NCI-H82 treated with DMSO at 0.1 percent for 48 hours (cell line): ENCODE data around the gene RHO.

Experiments used
- DNase-seq: peaks from one replicate; lab custom pipeline; 2025; ENCODE audit not compliant: unreplicated experiment; lab: John Stamatoyannopoulos, UW

The RHO gene

GRCh38 chr3:129558772-129559564, 30.5 kb downstream of the RHO start:
- no peak for DNase-seq

- DNase-seq: no peak
Measured at GRCh38 chr3:129559565-129560079, 31.2 kb downstream of the RHO start.

DNA sequence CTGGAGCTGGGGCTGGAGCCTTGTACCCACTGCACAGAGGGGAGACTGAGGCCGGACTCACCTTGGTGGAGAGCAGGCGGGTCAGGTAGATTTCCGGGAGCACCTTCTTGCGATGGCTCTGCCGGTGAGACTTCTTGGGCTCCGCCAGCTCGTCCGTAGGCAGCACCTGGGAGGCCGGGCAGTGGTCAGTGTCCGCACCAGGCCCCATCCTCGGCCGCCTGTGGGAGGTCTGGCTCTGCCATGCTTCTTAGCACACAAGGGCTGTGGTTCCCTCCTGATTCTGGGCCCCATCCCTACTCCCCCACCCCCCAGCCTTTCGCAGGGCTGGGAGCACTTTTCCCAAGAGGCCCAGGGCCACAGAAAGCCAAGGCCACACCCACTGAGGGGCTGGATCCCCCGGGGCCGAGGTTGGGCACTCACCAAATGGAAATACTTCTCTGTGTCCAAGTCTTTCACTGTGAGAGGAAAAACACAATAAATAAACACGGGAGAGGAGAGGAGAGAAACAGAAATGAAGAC, 31.9 kb downstream of the RHO start:
- no peak for DNase-seq

- DNase-seq: no peak
Measured at GRCh38 chr3:129560911-129561594, 32.6 kb downstream of the RHO start.

DNA sequence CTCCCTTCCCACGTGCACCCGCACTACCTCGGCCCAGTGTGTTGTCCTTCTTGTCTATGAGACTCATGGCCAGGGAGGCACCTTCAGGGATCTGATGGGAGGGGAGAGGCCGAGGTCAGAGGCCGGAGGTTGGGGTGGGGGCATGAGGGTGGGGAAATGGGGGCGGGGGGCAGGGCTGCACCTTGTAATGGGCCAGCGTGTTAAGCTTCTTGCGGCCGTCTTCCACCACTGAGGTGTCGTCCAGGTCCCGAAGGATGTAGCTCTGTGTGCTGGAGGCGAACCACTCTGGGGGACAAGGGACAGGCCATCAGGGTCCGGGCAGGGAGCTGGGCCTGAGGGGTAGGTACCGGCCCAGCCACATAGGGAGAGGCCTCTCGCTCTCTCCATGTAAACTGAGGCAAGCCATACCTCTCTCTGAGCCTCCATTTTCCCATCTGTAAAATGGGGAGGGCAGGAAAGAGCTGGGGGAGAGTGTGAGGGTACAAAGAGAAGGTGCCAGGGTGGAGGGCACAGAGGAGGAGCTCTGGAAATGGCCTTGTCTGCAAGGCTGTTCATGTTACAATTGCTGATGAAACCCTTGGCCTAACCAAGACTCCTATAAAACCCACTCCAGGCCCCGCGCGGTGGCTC, 33.3 kb downstream of the RHO start:
- no peak for DNase-seq

GRCh38 chr3:129562803-129563202, 34.4 kb downstream of the RHO start:
- no peak for DNase-seq

DNA sequence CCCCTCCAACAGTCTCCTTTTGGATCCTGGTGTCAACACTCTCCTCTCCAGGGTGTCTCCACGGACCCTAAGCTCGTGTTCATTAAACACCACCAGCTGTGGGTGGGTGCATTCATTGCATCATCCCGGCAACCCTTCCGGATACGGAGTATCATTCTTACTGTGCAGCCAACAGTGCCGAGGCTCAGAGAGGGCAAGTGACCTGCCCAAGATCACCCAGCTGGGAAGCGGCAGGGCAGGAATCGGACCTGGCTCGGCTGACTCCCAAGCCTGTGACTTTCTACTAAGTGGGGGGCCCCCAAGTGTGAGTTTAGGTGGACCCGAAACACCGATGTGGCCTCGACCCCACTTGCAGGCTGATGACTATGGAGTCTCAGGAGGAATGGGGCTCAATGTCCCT, 34.9 kb downstream of the RHO start:
- DNase-seq: no peak

- no peak for DNase-seq
Measured at GRCh38 chr3:129563850-129564535, 35.6 kb downstream of the RHO start.

GRCh38 chr3:129564981-129565644, 36.7 kb downstream of the RHO start:
- no peak for DNase-seq

DNA sequence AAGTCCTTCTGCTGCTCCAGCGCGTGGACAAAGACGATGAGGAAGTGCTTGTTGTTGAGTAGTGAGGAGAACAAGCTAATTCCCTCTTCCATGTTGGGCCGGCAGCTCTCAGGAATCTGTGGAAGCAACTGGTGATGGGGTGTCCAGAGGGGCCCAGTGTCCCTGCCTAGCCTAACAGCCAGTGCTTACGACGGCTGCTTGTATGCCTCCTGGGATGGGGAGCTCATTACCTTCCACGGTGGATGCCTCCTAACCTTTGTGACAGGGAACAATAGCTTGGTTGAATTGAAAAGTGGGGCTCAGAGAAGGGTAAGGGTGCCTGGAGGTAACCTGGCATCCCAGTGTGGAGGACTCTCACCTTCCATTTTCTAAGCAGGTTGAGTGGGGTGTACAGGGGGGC, 37.5 kb downstream of the RHO start:
- DNase-seq: no peak

GRCh38 chr3:129567176-129567705, 38.8 kb downstream of the RHO start:
- no peak for DNase-seq

DNA sequence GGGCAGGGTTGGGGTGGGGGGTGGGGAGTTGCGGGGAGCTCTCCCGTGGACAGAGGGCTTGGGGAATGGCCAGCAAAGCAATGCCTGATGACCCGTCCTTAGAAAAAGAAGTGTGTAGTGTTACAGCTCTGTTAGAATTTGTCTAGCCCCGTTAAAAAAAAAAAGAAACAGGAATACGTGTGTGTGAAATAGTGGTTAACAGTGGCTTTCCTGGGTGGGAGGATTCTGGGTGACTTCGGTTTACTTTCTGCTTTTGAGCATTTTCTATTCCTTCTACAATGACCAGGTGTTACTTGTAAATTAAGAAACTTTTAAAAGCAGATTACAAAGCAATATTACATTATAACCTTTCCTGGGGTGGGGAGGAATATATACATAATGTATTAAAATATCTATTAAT, 39.5 kb downstream of the RHO start:
- DNase-seq: no peak

DNA sequence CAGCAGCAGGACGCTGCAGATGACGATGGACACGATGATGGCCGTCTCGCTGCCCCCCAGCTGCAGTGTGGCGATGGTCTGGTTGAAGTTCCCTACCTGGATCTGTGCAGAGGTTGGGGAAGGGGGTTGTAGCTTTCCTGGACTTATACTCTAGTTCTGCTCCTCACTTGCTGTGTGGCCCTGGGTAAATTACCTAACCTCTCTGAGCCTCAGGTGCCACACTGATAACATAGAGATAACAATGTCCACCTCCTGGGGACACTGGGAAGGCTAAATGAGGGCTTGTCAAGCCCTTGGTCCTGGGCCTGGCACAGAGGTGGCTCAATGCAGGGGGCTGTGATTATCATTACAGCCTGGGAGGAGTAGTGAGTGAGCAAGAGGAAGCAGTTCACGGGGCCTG, 41.4 kb downstream of the RHO start:
- DNase-seq: no peak

- no peak for DNase-seq
Measured at GRCh38 chr3:129571605-129572547, 43.4 kb downstream of the RHO start.

- no peak for DNase-seq
Measured at GRCh38 chr3:129572603-129573002, 44.2 kb downstream of the RHO start.

GRCh38 chr3:129573493-129573892, 45.1 kb downstream of the RHO start:
- DNase-seq: no peak

- DNase-seq: no peak
Measured at GRCh38 chr3:129574206-129574605, 45.8 kb downstream of the RHO start.

DNA sequence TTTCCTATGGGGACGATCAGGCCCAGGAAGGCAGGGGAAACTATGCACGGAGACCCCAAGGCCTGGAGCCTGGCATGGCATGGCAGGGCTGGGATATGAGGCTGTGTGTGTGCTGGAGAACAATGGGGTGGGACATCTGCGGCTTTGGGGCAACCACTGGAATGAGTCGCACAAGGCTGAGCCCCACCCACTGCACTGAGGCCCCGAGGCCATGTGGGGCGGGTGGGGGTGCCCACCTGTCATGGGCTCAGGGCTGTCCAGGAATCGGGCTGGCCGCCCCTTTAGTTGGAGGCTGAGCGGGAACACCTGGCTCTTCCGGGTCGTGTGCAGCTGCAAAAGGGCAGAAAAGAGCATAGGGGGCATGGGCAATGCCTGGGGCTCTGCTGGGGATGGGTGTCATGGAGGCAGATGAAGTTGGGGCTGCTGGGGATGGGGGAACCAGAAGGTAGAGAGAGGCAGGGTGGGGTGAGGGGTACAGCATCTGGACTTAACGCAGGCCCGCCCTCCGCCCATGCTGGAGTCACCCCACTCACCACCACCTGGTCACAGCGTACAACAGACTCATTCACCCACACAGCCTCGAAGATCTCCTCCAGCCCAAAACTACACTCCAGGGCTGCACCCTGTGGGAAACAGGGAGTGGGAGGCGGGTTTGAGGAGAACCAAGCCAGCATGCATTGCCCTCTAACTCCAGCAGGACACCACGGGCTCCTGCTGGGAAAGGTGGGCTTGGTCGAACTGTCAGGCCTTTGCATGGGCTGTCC, 47.0 kb downstream of the RHO start:
- no peak for DNase-seq

DNA sequence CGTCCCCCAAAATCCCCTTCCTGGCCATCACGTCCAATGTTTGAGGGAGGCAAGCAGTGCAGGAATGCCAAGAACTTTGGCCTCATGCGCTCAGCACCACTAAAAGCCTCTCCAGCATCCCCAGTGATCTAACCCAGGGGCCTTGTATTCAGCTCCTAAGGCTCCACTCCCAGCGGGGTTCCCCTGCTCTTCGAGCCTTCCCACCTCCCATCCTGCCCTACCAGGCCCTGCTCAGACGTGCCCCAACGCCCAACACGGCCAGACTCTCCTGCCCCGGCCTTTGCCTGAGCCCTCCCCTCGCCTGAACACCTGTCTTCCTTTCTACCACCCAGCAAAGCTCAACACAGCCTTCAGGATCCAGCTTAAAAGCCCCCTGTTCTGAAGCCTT, 47.6 kb downstream of the RHO start:
- DNase-seq: no peak
